Caco-2 (cell line): ENCODE data around the gene HDGFL2. TPM values are rescaled to one million over a fixed set of nuclear protein-coding genes. Genes with fewer than 3 reads are reported as not detected.

ENCODE experiments used
- BruUV-seq: library from RNA; stranded (reverse); fragments of 400-500 nt; replicated peaks from 2 replicates; lab custom pipeline; 2021; lab: Mats Ljungman, UMichigan
- CTCF ChIA-PET: fragments of 300-600 bp; sonication (Branson Sonifier 250); formaldehyde crosslinking; loops from one replicate; lab custom pipeline; 2022; ENCODE audit warnings: antibody characterized with exemption; lab: Charles Lee
- POLR2A ChIA-PET: fragments of 300-600 bp; sonication (Branson Sonifier 250); formaldehyde crosslinking; loops from one replicate; lab custom pipeline; 2022; ENCODE audit warnings: antibody characterized with exemption; lab: Charles Lee
- DNase-seq, 2 experiments: peaks; one replicate each; pipeline versions ENCODE4 v3.0.0 to v3.0.0-alpha.2; 2020 to 2022
- H3K27me3 ChIP-seq: replicated peaks from 2 replicates; pipeline ENCODE4 v1.6.0; 2011; ENCODE audit warnings: low read length; ENCODE audit not compliant: control insufficient read depth, insufficient read depth
- H3K36me3 ChIP-seq: 2 replicates; pipeline ENCODE4 v1.5.1; 2011; ENCODE audit warnings: low read length; ENCODE audit not compliant: control insufficient read depth, insufficient read depth
- H3K4me1 ChIP-seq: fragments of 250-450 bp; sonication (Bioruptor Pico); 2 replicates; pipeline ENCODE4 v1.5.1; 2020; ENCODE audit warnings: mild to moderate bottlenecking
- H3K4me3 ChIP-seq: 2 replicates; pipeline ENCODE4 v1.5.1; 2011; ENCODE audit warnings: low read depth, mild to moderate bottlenecking, control low read depth, low read length
- H3K9me3 ChIP-seq: fragments of 250-450 bp; sonication (Bioruptor Pico); 2 replicates; pipeline ENCODE4 v1.5.1; 2020; ENCODE audit warnings: mild to moderate bottlenecking, moderate library complexity
- H3K27ac Mint-ChIP-seq: one replicate; pipeline ENCODE4 v1.8.0; 2022; ENCODE audit warnings: mixed read lengths; ENCODE audit not compliant: unreplicated experiment
- H3K27me3 Mint-ChIP-seq: one replicate; pipeline ENCODE4 v1.8.0; 2022; ENCODE audit warnings: mixed read lengths; ENCODE audit not compliant: insufficient read depth, unreplicated experiment
- H3K36me3 Mint-ChIP-seq: one replicate; pipeline ENCODE4 v1.8.0; 2022; ENCODE audit warnings: mild to moderate bottlenecking, mixed read lengths; ENCODE audit not compliant: insufficient read depth, unreplicated experiment
- H3K4me1 Mint-ChIP-seq: one replicate; pipeline ENCODE4 v1.8.0; 2022; ENCODE audit warnings: low read depth, mixed read lengths; ENCODE audit not compliant: unreplicated experiment
- H3K4me3 Mint-ChIP-seq: one replicate; pipeline ENCODE4 v1.8.0; 2022; ENCODE audit warnings: mild to moderate bottlenecking, moderate library complexity, mixed read lengths; ENCODE audit not compliant: unreplicated experiment
- H3K9me3 Mint-ChIP-seq: one replicate; pipeline ENCODE4 v1.8.0; 2022; ENCODE audit warnings: mixed read lengths; ENCODE audit not compliant: unreplicated experiment
- intact Hi-C: fragments of 100-400 bp; cut with micrococcal nuclease; formaldehyde crosslinking; loops from one replicate; pipeline ENCODE4 v1.10.0; 2022; ENCODE audit not compliant: unreplicated experiment
- total RNA-seq: library from RNA; stranded (reverse); gene quantifications from 2 replicates; pipeline ENCODE4 v1.2.3, GENCODE V29; 2022
- TF ChIP-seq, protein P1 (sequence below), 2 experiments: fragments of 200-600 bp in 1 of 2; IDR thresholded peaks; 1 replicate in 1 of 2; 2 replicates in 1 of 2; pipeline versions ENCODE4 v1.5.1 to v1.8.0; 2011 to 2022; ENCODE audit warnings: antibody characterized with exemption in 1 of 2, control low read depth in 1 of 2, inconsistent platforms in 1 of 2, low read depth in 1 of 2, low read length in 1 of 2, mild to moderate bottlenecking in 1 of 2, moderate library complexity in 1 of 2; ENCODE audit not compliant: insufficient read depth in 1 of 2, severe bottlenecking in 1 of 2, unreplicated experiment in 1 of 2

The HDGFL2 gene
- total RNA-seq, 1 experiment from 2014 or later: 70.8 TPM

DNA sequence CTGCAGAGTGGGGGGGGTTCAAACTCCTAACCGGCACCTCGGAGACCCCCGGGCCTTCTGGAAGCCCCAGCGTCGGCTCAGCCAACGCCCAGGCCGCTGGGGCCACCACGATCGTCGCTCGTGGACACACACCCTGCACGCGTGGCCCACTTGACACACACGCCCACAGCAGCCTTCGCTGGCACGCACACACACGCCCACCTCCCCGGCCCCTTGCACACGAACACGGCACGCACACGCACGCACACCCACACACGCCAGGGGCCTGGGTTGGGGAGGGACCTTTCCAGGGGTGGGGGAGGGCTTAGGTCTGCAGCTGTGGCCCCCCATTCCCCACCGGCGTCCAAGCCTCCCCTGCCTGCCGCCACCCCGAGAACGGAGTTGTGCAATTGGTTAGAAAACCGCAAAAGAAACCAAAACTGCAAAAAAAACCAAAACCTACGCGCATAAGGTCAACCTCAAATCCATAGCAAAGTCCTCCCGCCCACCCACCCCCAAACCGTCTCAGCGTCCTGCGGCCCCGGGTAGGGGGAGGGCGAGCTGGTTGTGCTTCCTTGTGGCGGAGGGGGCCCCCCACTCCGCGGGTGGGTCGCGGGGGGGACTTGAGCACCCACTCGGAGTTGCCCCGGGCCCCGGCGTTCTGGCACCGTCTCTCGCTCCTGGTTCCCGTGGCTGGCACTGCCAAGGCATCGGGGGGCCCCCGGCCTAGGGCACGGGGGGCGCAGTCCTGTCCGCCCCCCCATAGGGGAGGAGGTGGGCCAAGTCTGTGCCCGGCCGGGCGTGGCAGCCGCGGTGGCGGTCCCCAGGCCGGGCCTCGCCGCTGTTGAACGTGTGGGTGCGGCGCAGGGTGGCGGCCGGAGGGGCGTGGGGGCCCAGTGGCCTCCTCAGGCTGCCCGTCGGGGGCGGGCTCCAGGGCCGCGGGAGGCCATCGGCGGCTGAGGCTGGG, 71.1 kb downstream of the HDGFL2 start:
- peaks cover 6% of the 10 kb centered on the region; the same call in 1 of the 2 replicates for H3K4me1 ChIP-seq
- POLR2A ChIA-PET: no interaction called here
- H3K4me1 Mint-ChIP-seq: no peaks in the 10 kb centered on the region
- no peaks in the 10 kb centered on the region for H3K27me3 ChIP-seq
- no peaks in the 10 kb centered on the region for H3K36me3 ChIP-seq
- no peak overlapping the region for H3K4me3 Mint-ChIP-seq
- H3K9me3 ChIP-seq: no peaks in the 10 kb centered on the region
- H3K9me3 Mint-ChIP-seq: no peaks in the 10 kb centered on the region
- TF ChIP-seq, protein P1, sequence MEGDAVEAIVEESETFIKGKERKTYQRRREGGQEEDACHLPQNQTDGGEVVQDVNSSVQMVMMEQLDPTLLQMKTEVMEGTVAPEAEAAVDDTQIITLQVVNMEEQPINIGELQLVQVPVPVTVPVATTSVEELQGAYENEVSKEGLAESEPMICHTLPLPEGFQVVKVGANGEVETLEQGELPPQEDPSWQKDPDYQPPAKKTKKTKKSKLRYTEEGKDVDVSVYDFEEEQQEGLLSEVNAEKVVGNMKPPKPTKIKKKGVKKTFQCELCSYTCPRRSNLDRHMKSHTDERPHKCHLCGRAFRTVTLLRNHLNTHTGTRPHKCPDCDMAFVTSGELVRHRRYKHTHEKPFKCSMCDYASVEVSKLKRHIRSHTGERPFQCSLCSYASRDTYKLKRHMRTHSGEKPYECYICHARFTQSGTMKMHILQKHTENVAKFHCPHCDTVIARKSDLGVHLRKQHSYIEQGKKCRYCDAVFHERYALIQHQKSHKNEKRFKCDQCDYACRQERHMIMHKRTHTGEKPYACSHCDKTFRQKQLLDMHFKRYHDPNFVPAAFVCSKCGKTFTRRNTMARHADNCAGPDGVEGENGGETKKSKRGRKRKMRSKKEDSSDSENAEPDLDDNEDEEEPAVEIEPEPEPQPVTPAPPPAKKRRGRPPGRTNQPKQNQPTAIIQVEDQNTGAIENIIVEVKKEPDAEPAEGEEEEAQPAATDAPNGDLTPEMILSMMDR (IDR thresholded peaks at IDR 0.05; ENCODE audit: insufficient read depth in 1 of 2, low read depth in 1 of 2, low read length in 1 of 2, severe bottlenecking in 1 of 2, unreplicated experiment in 1 of 2): no peak
- H3K27ac Mint-ChIP-seq: no peak overlapping the region
- DNase-seq: no peak
- no peak overlapping the region for H3K4me3 ChIP-seq
- CTCF ChIA-PET: no interaction called here
- H3K36me3 Mint-ChIP-seq: no peaks in the 10 kb centered on the region
- H3K27me3 Mint-ChIP-seq: no peaks in the 10 kb centered on the region
- intact Hi-C loops: no loop called here
- no TSS peak for BruUV-seq

- no peaks in the 10 kb centered on the region for H3K27me3 Mint-ChIP-seq
- CTCF ChIA-PET: no interaction called here
Measured at GRCh38 chr19:4543842-4544647, 71.9 kb downstream of the HDGFL2 start.

More at GRCh38 chr19:4543842-4544647, 71.9 kb downstream of the HDGFL2 start:
- Histone ChIP-seq H3K9me3 (no peaks in the 10 kb centered on the region), H3K27me3 (no peaks in the 10 kb centered on the region), H3K4me1 (peaks cover 6% of the 10 kb centered on the region; the same call in 1 of the 2 replicates), H3K4me3 (no peak overlapping the region), H3K36me3 (no peaks in the 10 kb centered on the region)
- H3K9me3 Mint-ChIP-seq: no peaks in the 10 kb centered on the region
- no peaks in the 10 kb centered on the region for H3K4me1 Mint-ChIP-seq
- H3K27ac Mint-ChIP-seq: no peak overlapping the region
- intact Hi-C loops: no loop called here
- BruUV-seq: no TSS peak
- TF ChIP-seq, protein P1 (IDR thresholded peaks at IDR 0.05; ENCODE audit: insufficient read depth in 1 of 2, low read depth in 1 of 2, low read length in 1 of 2, severe bottlenecking in 1 of 2, unreplicated experiment in 1 of 2): no peak
- POLR2A ChIA-PET: no interaction called here
- no peak for DNase-seq
- H3K4me3 Mint-ChIP-seq: no peak overlapping the region
- H3K36me3 Mint-ChIP-seq: no peaks in the 10 kb centered on the region
